ENCODE data around the gene PYGL. TPM values are rescaled to one million over a fixed set of nuclear protein-coding genes. Genes with fewer than 3 reads are reported as not detected.

PYGL gene
- total and polyA plus RNA-seq, 2 donors from 2014 or later = 12.3 to 40.3 TPM

DNA sequence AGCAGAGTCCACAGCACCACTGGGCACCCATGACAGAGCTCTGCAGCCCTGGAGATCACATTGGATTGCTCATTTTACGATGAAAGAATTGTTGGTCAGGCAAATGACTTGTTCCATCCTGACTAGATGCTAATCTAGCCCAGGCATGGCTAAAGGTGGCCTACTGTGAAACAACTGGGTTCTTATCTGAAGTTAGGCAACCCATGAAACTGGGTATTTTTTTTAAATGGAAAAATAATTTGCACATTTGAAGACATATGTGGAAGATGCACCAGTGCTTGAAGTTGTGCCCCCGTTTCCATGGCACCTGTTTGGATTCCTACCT lies 8.3 kb downstream of the PYGL start:
- TF ChIP-seq, protein P1, sequence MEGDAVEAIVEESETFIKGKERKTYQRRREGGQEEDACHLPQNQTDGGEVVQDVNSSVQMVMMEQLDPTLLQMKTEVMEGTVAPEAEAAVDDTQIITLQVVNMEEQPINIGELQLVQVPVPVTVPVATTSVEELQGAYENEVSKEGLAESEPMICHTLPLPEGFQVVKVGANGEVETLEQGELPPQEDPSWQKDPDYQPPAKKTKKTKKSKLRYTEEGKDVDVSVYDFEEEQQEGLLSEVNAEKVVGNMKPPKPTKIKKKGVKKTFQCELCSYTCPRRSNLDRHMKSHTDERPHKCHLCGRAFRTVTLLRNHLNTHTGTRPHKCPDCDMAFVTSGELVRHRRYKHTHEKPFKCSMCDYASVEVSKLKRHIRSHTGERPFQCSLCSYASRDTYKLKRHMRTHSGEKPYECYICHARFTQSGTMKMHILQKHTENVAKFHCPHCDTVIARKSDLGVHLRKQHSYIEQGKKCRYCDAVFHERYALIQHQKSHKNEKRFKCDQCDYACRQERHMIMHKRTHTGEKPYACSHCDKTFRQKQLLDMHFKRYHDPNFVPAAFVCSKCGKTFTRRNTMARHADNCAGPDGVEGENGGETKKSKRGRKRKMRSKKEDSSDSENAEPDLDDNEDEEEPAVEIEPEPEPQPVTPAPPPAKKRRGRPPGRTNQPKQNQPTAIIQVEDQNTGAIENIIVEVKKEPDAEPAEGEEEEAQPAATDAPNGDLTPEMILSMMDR (IDR thresholded peaks at IDR 0.05; ENCODE audit: borderline replicate concordance, extremely low read depth, insufficient read depth) = no peak
- no peak for FAIRE-seq
- H3K9me3 ChIP-seq (ENCODE audit: control insufficient read depth in 2 of 3, insufficient read depth in 1 of 3, low read length in 3 of 3) = no peaks in the 10 kb centered on the region

DNA sequence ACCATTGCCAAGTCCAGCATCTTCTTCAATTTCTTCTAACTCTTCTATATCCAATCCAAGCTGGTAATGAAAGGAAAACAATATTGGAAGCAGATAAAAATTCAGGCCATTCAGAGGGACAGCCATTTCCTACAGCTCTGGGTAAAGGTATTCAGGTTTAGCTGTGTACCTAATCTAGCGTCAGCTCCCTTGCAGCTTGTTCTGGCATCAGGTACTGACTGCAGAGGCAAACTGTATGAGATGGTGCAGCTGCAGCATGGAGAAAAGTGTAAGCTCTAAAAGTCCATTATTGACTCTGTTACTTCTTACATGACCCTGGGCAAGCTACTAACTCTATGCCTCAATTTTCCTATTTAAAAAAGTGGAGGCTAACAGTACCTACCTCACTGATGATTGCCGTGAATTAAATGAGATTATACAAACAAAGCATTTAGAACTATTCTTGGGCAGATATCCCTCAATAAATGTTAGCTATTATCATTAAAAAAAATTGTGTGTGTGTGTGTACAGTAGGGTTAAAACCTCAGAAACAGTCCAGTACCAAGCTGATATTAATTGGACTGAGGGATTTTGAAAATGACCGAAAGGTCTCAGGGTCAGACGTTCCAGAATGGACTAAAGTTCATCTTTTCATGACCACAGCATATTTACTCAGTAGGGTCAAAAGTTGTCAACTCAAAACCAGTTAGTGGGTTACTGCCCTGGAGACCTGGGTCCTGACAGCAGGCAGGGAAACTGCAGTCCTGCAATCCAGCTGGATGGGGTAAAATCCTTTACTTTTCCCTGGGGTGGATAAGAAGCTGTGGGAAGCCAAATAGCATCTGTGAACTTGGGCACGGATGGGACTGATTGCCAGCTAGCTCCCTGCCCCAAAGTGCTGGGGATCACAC lies 8.9 kb downstream of the PYGL start:
- TF ChIP-seq, protein P1 (IDR thresholded peaks at IDR 0.05; ENCODE audit: borderline replicate concordance, extremely low read depth, insufficient read depth) = no peak

More for the DNA sequence above, 8.3 kb downstream of the PYGL start:
- intact Hi-C loops (cut with DNase I) = no loop called here
- H3K27me3 ChIP-seq (ENCODE audit: control insufficient read depth, insufficient read depth, low read length) = no peaks in the 10 kb centered on the region
- H3K4me1 ChIP-seq (ENCODE audit: control insufficient read depth in 2 of 3, insufficient read depth in 2 of 3, low read depth in 1 of 3, low read length in 3 of 3) = no peaks in the 10 kb centered on the region
- H3K9ac ChIP-seq (ENCODE audit: low read length in 3 of 3) = no peak overlapping the region
- H3K27ac ChIP-seq (ENCODE audit: low read depth in 2 of 2, low read length in 2 of 2) = no peak overlapping the region
- no peak for DNase-seq
- no peak overlapping the region for H3K4me3 ChIP-seq (ENCODE audit: low read length in 3 of 3)
- H3K36me3 ChIP-seq (ENCODE audit: control insufficient read depth in 2 of 3, insufficient read depth in 3 of 3, low read length in 3 of 3) = peaks cover 0 to 5% (median 4%) of the 10 kb centered on the region in 3 donors

DNA sequence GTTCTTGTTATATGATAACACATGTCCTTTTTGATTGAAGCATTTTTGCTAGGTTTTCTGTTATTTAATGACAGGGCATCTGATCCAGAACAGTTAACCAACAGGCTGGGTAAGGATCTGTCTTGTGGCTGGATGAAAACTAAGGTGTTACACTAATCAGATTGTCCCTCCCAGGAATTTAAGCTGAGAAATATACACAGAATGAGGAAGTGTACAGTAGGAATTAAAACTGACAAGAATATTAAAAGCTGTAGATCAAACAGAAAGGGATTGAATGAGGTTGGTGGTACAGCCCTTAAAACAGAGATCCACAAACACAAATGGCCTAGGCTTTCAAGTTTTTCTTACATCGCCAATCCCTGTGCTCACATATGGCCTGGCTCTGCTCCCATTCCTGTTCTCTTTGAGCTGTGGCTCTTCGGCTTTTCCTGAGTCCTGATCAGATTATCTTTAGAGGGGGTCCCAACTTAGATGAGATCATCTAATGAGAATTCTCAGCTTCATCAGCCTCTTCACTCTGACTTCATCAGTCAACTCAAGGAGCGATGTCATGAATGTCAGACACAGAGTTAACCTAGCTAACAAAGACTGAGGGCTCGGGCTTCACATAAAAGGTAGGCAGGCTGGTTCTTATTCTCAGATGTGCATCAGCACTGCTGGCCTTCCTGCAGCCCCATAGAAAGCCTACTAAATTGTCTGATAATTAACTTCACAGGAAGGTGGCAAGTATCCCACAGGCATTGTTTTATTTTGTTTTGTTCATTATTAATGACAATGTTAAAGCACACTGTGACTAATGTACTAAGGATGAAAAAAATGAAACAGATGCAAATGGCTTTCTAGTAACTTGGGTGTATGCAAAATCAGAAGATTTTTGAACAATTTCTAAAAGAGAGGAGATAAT lies 11.4 kb downstream of the PYGL start:
- Histone ChIP-seq H3K27me3 (ENCODE audit: control insufficient read depth, insufficient read depth, low read length) (no peaks in the 10 kb centered on the region), H3K4me3 (ENCODE audit: low read length in 3 of 3) (no peak overlapping the region), H3K9me3 (ENCODE audit: control insufficient read depth in 2 of 3, insufficient read depth in 1 of 3, low read length in 3 of 3) (no peaks in the 10 kb centered on the region), H3K27ac (ENCODE audit: low read depth in 2 of 2, low read length in 2 of 2) (no peak overlapping the region), H3K9ac (ENCODE audit: low read length in 3 of 3) (no peak overlapping the region), H3K4me1 (ENCODE audit: control insufficient read depth in 2 of 3, insufficient read depth in 2 of 3, low read depth in 1 of 3, low read length in 3 of 3) (no peaks in the 10 kb centered on the region), H3K36me3 (ENCODE audit: control insufficient read depth in 2 of 3, insufficient read depth in 3 of 3, low read length in 3 of 3) (peaks cover 0 to 5% (median 4%) of the 10 kb centered on the region in 3 donors)
- no peak for FAIRE-seq
- DNase-seq = no peak
- TF ChIP-seq, protein P1 (IDR thresholded peaks at IDR 0.05; ENCODE audit: borderline replicate concordance, extremely low read depth, insufficient read depth) = no peak
- intact Hi-C loops (cut with DNase I) = no loop called here

More for the DNA sequence above, 8.9 kb downstream of the PYGL start:
- intact Hi-C loops (cut with DNase I) = no loop called here
- Histone ChIP-seq H3K4me3 (ENCODE audit: low read length in 3 of 3) (no peak overlapping the region), H3K9ac (ENCODE audit: low read length in 3 of 3) (no peak overlapping the region), H3K36me3 (ENCODE audit: control insufficient read depth in 2 of 3, insufficient read depth in 3 of 3, low read length in 3 of 3) (peaks cover 0 to 5% (median 4%) of the 10 kb centered on the region in 3 donors), H3K9me3 (ENCODE audit: control insufficient read depth in 2 of 3, insufficient read depth in 1 of 3, low read length in 3 of 3) (no peaks in the 10 kb centered on the region), H3K4me1 (ENCODE audit: control insufficient read depth in 2 of 3, insufficient read depth in 2 of 3, low read depth in 1 of 3, low read length in 3 of 3) (no peaks in the 10 kb centered on the region), H3K27me3 (ENCODE audit: control insufficient read depth, insufficient read depth, low read length) (no peaks in the 10 kb centered on the region), H3K27ac (ENCODE audit: low read depth in 2 of 2, low read length in 2 of 2) (no peak overlapping the region)
- DNase-seq = no peak
- FAIRE-seq = no peak

All from kidney (tissue), 14 donors.